Stimulated activated CD4-positive, alpha-beta T cell treated with anti-CD3 and anti-CD28 coated beads, Interleukin-15, amount 100 ng/mL, for 1 hour (primary cell): ENCODE data around the gene REPIN1.
A peak's percentile ranks its signal among the peaks of the same experiment; 100 is the strongest.

Source experiments
- DNase-seq, 2 donors: peaks; one replicate each; pipeline ENCODE4 v3.0.0-alpha.2; 2020; ENCODE audit warnings: low read depth in 1 of 2, low spot score in 1 of 2

Gene REPIN1

DNA sequence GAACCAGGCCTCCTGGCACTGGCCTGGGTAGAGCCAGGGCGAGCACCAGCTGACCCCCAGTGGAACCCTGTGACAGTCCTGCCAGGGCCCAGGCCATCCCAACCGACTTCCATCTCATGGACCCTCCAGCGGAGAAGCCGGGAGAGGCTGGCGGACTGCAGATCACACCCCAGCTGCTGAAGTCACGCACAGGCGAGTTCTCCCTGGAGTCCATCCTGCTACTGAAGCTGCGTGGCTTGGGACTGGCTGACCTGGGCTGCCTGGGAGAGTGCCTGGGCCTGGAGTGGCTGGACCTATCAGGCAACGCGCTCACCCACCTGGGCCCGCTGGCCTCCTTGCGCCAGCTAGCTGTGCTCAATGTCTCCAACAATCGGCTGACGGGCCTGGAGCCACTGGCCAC lies 31.9 kb upstream of the REPIN1 start:
- no peak for DNase-seq

DNA sequence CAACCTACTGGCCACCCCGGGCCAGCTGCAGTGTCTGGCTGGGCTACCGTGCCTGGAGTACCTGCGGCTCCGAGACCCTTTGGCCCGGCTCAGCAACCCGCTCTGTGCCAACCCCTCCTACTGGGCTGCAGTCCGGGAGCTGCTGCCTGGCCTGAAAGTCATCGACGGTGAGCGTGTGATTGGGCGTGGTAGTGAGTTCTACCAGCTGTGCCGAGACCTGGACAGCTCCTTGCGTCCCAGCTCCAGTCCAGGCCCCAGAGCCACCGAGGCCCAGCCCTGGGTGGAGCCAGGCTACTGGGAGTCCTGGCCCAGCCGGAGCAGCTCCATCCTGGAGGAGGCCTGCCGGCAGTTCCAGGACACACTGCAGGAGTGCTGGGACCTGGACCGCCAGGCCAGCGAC lies 31.4 kb upstream of the REPIN1 start:
- DNase-seq = no peak

DNA sequence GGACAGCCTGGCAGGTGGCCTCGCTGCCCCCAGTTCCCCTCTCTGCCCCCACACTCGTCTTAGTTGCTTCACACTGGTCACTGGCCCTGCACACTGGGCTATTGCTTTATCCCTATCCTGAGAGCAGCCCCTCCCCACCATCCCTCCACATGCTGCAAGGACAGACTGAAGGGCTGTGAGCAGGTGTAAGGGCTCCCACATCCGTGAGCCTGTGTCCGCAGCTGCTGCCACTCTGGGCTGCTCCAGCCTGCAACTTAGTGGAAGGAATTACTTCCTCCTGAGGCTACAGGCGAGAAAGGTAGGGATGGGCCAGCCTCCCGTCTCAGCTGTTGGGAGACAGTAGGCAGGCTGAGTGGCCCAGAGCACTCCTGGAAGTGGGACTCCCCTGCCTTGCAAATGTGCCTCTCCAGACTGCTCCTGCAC lies 31.0 kb upstream of the REPIN1 start:
- no peak for DNase-seq

DNA sequence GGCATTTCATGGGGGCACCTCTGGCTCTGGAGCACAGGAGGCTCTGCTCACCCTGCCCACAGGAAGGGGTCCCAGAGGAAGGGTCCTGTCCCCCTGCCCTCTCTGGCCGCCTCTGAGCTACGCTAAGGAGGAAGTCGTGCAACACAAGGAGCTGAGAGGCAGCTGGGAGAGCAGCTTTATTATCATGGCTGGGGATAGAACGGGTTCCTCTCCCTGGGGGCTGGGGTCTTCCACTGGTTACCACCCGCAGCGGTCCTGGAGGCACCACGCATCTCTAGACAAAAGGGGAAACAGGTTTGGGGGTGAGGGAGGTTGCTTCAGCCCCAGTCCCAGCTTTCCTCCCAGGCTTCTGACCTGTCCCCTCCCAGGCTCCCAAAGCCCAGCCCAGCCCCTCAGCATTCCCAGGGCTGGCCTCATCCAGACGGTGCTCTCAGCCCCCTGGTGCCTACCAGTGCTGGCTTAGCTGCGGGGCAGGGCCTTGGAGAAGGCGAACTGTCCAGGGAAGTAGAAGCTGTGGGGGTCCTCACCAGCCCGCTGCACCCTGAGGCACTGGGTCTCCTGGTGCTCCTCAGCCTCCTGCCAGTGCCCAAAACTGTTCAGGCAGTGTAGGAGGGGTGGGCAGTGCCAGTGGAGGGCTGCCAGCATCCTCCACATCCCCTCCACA lies 30.3 kb upstream of the REPIN1 start:
- no peak for DNase-seq

DNA sequence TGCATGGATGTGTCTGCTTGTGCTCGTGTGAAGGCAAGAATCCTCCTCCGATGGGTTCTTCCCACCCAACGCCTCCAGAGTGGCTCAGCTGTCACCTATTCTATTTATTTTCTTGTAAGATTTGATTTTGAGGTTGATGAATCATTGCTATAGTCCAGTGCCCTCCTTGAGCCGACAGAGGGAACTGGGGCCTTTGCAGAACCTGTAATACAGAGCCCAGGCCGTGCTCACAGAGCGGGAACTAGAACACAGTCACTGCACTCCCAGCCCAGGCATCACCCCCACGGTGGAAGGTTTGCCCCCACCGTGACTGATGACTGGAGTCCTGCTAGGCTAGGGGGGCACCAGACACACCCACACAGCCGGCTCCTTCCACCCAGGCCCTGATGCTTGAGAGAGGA lies 29.2 kb upstream of the REPIN1 start:
- DNase-seq = no peak

DNA sequence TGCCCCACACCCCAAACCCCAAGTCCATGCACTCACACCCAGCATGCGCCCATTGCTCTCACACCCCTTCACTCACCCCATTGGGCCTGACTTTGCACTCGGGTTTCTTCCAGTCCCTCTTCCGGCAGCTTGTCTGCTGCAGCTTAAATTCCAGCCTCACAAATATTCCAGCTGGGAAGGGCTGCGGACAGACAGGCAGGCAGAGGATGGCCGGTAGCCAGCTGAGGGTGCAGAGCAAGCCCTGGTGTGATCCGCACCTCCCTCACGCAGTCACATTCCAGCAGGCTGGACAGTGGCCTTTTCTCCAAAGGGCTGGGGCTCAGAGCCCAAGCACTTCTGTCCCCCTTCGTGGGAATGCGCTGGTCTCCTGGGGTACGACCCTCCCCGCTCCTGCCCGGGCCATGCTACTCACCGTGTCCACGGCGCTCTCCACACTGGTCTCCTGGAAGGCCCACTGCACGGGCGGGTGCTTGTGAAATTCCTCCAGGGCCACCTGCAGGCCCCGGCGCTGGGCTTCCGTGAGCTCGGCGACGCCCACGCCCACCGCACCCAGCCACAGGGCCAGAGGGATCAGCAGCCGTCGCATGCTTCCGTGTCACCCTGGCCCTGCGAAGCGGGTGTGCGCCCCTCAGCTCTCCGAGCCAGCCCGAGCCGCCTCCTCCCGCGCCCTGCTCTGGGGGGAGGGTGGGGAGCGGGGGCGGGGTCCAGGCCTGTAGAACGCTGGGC lies 28.4 kb upstream of the REPIN1 start:
- no peak for DNase-seq

DNA sequence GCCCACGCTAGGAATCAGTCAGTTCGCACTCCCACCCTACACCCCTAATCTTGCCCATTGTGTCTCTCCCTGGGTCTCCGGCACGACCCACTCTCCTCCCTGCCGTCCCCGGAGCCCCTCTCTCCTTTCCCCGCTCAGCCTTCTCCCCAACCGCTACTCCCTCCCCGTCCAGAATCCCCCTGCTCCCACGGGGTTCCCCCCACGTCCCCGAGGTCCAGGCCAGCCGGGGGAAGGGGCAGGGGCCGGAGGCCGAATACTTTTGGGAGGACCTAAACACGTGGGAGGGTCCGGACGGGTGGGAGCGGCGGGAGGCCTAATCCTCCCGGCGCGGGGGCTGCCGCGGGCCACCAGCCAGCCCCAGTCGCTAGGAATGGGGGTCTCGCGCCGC lies 27.8 kb upstream of the REPIN1 start:
- no peak for DNase-seq

DNA sequence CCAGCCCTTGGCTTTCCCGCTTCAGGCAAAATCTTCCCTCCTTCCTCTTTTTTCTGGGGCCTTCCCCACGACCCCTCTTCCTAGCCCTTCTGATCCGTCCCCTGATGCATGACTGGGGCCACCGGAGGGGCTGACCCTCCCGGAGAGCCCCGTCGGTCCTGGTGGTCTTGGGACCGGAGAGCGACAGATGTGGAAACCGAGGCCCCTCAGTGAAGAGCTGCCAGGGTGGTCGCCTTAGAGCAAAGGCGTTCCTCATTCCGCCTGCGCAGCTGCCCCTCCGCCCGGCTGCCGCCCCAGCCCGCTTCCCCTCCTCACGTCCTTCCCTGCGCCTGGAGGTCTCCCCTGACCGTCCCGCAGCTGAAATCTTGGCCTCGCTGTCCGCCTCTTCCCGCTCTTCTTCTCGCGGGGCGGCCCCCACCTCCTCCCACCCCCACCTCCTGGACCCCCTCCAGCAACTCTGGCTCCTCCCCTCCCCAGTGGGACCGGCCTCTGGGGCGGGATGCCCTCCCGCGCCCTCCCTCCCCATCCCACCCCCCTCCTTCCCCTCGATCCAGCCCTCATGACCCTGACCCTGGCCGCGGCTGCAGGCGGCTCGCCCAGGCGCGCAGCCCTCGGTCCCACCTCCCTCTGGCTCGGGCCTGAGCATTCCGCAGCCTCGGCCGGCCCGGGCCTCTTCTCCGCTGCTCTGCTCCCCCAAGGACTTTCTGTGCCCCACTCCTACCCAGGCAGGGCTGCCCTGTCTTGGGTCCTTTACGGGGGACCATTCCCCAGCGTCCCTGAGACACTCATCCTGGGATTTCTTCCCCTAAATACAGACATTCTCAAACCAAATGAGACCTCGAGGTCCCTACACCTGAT lies 27.1 kb upstream of the REPIN1 start, which contains the start of gene RARRES2:
Gene RARRES2 (minus strand): TSS at position 367 of the 858 bp plus-strand sequence. CDS start 1,020 bp downstream, outside the sequence.
- DNase-seq = no peak

DNA sequence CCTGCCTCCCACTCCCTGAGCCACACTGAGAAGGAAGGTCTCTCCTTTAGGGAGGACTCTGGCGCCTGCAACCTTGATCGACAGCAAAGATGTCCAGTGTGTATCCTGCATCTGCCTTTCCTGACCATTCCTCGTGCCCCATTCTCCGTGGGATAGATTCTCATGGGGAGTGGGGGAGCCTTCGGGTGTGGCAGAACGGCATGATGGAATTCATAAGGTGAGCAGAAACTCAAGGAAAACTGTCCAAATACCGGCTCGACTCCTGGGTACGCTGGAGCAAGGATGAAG lies 26.6 kb upstream of the REPIN1 start:
- no peak for DNase-seq

DNA sequence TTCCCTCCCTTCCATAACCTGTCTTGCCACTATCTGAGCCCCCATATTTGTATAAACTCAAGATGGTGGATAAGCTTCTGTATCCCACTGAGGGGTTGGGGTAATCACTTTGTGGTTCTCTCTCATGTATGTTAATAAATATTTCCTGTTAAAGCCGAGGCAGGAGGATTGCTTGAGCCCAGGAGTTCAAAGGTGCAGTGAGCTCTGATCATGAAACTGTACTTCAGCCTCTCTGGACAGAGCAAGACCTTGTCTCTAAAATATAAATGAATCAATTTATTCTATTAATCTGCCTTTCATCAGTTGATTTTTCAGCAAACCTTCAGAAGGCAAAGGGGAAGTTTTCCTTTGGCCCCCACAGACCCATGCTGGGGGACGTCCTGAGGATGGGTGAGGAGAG lies 25.4 kb upstream of the REPIN1 start:
- no peak for DNase-seq

DNA sequence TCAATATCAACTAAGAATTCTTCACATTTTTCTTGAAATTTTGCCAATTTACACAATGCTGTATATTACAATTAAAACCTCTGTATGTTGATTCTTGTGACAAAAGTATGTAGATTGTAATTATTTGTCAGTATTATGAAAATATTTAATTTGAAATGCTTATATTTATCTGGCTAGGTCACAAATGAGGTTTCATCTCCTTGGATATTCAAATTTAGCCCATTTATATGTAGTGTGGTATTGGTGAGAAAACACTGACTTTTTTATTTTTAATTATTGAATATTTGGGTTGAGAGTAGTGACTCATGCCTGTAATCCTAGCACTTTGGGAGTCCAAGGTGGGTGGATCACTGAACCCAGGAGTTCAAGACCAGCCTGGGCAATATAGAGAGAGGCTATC lies 24.3 kb upstream of the REPIN1 start:
- DNase-seq = no peak

DNA sequence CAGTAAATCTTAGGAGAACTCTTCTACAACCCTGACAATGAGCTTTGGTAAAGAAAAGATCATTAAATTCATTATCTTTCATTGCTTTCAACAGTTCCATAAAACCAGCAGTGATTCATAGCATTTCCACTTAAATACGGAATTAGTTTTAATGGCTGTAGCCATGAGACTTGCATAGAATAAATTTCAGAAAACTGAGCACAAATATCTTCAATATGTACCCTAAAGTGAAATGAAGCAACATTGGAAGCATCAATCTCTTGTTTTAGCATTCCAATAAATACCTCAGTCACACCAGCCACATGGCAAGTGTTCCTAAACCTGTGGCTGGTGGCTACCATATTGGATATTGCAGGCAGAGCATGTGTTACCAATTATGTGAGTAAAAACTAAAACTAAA lies 23.6 kb upstream of the REPIN1 start:
- DNase-seq = no peak

DNA sequence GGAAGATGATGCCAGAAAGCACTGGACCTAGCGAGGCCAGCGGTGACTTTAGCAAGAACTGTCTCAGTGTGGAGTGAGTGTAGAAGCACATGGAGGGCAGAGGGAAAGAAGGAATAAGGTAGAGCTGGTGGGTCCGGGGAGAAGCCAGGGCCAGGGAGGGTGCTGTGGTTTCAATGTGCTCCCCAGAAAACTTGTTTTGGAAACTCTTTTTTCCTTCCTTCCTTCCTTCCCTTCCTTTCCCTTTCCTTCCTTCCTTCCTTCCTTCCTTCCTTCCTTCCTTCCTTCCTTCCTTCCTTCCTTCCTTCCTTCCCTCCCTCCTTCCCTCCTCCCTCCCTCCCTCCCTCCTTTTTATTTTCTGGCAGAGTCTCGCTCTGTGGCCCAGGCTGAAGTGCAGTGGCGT lies 21.7 kb upstream of the REPIN1 start:
- no peak for DNase-seq

DNA sequence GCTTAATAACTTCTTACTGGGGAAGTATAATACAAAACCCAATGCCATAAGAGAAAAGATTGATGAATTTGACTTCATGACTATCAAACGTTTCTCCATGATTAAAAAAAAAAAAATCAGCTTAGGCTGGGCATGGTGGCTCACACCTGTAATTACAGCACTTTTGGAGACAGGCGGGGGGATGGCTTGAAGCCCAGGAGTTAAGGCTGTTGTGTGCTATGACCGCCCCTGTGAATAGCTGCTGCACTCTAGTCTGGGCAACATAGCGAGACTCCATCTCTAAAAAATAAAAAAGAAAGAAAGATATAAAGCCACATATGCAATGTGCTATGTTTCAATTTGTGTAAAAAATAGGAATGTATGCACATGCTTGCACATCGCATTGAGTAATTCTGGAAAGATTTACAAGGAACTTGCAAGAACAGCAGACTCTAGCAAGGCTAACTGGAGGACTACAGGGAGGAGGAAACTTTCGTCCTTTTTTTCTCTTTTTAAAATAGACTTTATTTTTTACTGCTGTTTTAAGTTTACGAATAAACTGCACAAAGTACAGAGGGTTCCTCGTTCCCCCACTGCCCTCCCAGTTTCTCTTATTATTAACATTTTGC lies 16.9 kb upstream of the REPIN1 start:
- DNase-seq = no peak

DNA sequence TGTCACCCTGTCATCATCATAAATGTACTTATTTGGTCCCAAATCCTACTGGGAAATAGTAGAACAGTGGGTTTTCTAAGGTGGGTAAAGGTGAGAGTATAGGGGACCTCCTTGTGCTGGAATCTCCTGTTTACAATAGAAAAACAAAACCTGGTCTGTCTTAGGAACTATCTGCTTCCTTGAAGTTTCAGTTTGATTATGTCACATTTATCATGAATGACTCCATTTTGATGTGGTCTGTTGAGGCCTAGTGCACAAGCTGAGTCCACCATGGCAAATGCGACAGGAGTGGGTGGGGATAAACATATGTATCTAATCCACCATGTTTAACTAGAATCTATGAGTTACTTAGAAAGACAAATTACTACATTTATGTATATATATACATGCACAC lies 13.0 kb upstream of the REPIN1 start:
- no peak for DNase-seq

DNA sequence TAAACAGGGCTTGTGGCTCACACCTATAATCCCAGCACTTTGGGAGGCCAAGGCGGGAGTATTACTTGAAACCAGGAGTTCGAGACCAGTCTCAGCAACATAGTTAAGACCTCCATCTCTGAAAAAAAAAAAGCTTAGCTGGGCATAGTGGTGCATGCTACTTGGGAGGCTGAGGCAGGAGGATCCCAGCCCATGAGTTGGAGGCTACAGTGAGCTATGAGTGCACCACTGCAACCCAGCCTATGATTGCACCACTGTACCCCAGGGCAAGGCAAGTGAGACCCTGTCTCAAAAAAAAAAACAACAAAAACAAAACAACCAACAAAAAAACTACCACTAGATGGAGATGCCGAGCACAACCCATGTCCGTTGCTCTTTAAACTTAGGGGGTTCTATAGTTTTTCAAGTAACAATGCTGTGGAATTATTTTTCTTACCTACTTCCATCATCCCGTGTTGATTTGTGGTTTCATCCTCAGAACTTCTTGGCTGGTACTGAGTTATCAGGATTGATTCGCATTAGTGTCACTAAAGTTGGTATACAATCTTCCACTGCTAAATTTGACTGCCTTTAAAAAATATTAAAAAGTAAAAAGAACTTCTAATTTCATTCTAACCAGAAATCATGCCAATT lies 12.2 kb upstream of the REPIN1 start:
- no peak for DNase-seq

DNA sequence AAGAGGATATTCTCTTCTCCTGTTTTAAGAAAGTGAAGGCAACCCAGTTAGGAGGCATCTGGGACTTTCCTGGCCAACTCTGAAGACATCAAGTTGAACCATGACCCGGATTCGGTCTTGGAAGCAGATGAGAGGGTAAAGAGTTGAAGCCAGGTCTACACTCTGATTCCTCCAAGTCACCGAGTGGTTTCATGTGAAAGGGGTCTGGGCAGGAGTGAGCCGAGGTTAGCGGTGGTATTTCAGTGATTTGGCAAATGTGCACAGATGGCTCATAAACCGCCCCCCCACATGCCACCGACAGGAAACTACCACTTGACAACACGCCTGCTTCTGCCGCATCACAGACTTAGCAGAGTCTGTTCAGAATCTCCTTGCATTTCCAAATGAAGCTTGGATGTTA lies 11.4 kb upstream of the REPIN1 start:
- peak; percentile 19 to 44 for DNase-seq

DNA sequence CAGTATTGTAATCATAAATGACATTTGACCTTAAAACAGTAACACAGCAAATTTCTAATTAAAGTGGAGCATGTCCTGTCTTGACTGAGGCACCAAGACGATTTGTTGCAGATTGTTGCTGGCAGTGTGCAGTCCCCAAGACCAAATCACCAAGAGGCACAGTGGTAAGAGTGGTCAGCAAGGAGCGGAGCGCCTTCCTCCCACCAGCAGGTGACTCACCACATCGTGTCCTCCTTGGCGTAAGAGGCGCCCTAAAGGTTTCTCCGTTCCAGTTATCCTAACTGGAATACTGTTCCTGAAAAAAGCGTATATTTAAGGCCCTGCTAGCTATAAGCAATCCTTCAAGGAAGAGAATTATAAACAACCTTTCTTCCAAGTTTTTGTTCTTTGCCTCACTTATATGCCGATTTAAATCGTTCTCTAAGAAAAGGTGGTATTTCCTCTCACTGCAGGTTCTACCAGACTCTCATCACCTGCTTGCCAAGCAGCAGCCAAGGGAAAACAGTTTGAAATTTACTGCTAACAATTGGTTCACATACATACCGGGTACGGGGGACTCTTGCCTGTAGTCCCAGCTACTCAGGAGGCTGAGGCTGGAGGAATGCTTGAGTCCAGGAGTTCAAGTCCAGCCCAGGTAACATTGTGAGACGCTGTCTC lies 10.7 kb upstream of the REPIN1 start:
- DNase-seq = no peak

DNA sequence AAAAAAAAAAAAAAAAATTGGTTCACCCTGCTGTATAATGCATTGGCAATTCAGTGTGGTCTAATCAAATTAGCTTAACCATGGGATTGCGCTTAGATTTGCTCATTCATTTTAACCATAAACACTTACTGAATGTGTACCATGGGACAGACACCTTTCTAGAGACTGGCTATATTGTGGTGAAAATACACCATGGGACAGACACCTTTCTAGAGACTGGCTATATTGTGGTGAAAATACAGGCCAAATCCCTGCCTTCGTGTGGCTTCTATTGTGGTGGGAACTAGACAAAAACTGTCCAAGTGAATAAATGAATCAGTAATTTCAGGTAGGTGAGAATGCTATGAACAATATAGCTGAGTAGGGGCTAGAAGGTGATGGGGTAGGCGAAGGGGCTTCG lies 10.2 kb upstream of the REPIN1 start:
- DNase-seq = no peak

DNA sequence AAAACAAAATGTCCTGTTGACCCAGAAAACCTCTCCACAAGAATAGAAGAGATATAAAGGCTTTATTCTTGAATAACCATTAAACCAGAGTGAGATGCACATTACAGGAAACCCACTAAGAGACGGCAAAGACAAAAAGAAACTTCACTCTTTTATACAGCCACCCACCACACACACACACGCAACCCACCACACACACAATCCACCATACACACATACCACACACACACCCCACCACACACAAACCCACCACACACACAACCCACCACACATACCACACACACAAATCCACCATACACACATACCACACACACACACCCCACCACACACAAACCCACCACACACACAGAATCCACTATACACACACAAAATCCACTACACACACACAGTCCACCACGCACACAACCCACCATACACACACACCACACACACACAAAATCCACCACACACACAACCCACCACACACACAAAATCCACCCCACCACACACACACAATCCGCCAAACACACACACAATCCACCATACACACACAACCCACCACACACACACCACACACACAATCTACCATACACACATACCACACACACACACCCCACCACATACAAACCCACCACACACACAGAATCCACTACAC lies 9.5 kb upstream of the REPIN1 start:
- DNase-seq = no peak
